Fibroblast of lung (primary cell): ENCODE results near the gene SLAMF9.

Experiments
- CTCF ChIP-seq, 2 donors: IDR thresholded peaks in 1 of 2; conservative IDR thresholded peaks in 1 of 2; 1 replicate in 1 of 2; 2 replicates in 1 of 2; pipeline ENCODE4 v1.5.1; 2011 to 2012; ENCODE audit warnings: low read length in 2 of 2, control low read depth in 1 of 2, inconsistent platforms in 1 of 2, low read depth in 1 of 2, mild to moderate bottlenecking in 1 of 2
- EZH2 ChIP-seq: IDR thresholded peaks from 2 replicates; pipeline ENCODE4 v1.5.1; 2012; ENCODE audit warnings: low read length, control low read depth, mild to moderate bottlenecking; ENCODE audit errors: missing control alignments

- no peak for TF ChIP-seq CTCF (conservative IDR thresholded peaks at IDR 0.05 in 1 of 2, IDR thresholded peaks at IDR 0.05 in 1 of 2; ENCODE audit: low read depth in 1 of 2, low read length in 2 of 2)
- TF ChIP-seq EZH2 = no peak
Measured at GRCh38 chr1:159980786-159981185, 26.7 kb upstream of the SLAMF9 start.
